ENCODE data around the gene SLC28A2. TPM values are rescaled to one million over a fixed set of nuclear protein-coding genes. Genes with fewer than 3 reads are reported as not detected.
A peak's percentile ranks its signal among the peaks of the same experiment; 100 is the strongest.

SLC28A2 gene
- total and polyA plus RNA-seq, 9 of the 15 experiments (the other 6 are each of a cell fraction or from before 2014, with no cell fraction given), result 0.03 to 0.04 TPM; not detected in 7

DNA sequence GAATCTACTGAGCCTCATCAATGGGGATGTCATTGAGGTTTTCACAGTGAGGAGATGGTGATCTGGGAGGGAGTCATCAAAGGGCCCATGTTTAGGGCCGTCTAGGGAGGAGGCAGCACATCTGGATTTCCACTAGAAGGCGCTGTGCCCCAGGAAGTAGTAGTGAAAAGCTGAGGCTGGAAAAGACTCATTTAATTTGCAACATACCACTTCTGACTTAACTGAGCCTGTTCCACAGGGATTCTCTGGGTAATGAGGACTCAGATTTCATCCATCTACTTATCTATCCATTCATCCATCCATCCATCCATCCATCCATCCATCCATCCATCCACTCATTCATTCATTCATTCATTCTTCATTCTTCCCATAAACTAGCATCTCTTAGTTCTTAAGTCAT is 46.8 kb upstream of the SLC28A2 start (continued):
- TF ChIP-seq STAT6 (CRISPR knock-in tag; IDR thresholded peaks at IDR 0.05), result no peak
- no peak for TF ChIP-seq E2F6 (IDR thresholded peaks at IDR 0.05; ENCODE audit: borderline replicate concordance in 1 of 2, extremely low read depth in 1 of 2, insufficient read depth in 1 of 2, insufficient read length in 1 of 2, low read depth in 1 of 2, low read length in 1 of 2, poor library complexity in 1 of 2, severe bottlenecking in 1 of 2)
- TF ChIP-seq ILF3 (IDR thresholded peaks at IDR 0.05; ENCODE audit: borderline replicate concordance), result no peak
- TF ChIP-seq TGIF2 (CRISPR knock-in tag; IDR thresholded peaks at IDR 0.05), result no peak
- TF ChIP-seq, protein P1, sequence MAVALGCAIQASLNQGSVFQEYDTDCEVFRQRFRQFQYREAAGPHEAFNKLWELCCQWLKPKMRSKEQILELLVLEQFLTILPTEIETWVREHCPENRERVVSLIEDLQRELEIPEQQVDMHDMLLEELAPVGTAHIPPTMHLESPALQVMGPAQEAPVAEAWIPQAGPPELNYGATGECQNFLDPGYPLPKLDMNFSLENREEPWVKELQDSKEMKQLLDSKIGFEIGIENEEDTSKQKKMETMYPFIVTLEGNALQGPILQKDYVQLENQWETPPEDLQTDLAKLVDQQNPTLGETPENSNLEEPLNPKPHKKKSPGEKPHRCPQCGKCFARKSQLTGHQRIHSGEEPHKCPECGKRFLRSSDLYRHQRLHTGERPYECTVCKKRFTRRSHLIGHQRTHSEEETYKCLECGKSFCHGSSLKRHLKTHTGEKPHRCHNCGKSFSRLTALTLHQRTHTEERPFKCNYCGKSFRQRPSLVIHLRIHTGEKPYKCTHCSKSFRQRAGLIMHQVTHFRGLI (CRISPR knock-in tag; IDR thresholded peaks at IDR 0.05), result no peak
- TF ChIP-seq KLF6 (CRISPR knock-in tag; IDR thresholded peaks at IDR 0.05; ENCODE audit: borderline replicate concordance), result no peak
- TF ChIP-seq, protein P2, sequence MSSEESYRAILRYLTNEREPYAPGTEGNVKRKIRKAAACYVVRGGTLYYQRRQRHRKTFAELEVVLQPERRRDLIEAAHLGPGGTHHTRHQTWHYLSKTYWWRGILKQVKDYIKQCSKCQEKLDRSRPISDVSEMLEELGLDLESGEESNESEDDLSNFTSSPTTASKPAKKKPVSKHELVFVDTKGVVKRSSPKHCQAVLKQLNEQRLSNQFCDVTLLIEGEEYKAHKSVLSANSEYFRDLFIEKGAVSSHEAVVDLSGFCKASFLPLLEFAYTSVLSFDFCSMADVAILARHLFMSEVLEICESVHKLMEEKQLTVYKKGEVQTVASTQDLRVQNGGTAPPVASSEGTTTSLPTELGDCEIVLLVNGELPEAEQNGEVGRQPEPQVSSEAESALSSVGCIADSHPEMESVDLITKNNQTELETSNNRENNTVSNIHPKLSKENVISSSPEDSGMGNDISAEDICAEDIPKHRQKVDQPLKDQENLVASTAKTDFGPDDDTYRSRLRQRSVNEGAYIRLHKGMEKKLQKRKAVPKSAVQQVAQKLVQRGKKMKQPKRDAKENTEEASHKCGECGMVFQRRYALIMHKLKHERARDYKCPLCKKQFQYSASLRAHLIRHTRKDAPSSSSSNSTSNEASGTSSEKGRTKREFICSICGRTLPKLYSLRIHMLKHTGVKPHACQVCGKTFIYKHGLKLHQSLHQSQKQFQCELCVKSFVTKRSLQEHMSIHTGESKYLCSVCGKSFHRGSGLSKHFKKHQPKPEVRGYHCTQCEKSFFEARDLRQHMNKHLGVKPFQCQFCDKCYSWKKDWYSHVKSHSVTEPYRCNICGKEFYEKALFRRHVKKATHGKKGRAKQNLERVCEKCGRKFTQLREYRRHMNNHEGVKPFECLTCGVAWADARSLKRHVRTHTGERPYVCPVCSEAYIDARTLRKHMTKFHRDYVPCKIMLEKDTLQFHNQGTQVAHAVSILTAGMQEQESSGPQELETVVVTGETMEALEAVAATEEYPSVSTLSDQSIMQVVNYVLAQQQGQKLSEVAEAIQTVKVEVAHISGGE (CRISPR knock-in tag; IDR thresholded peaks at IDR 0.05), result no peak
- no peak for TF ChIP-seq MAFK (IDR thresholded peaks at IDR 0.05; ENCODE audit: low read length)
- TF ChIP-seq EWSR1 (IDR thresholded peaks at IDR 0.05; ENCODE audit: borderline replicate concordance, low read depth, partially characterized antibody), result no peak
- no peak for TF ChIP-seq C11orf30 (IDR thresholded peaks at IDR 0.05; ENCODE audit: low read depth)
- no peak for TF ChIP-seq SLC30A9 (CRISPR knock-in tag; IDR thresholded peaks at IDR 0.05)
- TF ChIP-seq BHLHE40 (IDR thresholded peaks at IDR 0.05; ENCODE audit: low read length), result 0 out of 2 replicates have a peak, but pooled peaks have one; percentile 21
- no peak for TF ChIP-seq SREBF1 (IDR thresholded peaks at IDR 0.05; ENCODE audit: borderline replicate concordance, low read depth, low read length)
- no peak for TF ChIP-seq SP1 (CRISPR knock-in tag; IDR thresholded peaks at IDR 0.05)
- no peak for TF ChIP-seq SUPT5H (IDR thresholded peaks at IDR 0.05)
- TF ChIP-seq, protein P3, sequence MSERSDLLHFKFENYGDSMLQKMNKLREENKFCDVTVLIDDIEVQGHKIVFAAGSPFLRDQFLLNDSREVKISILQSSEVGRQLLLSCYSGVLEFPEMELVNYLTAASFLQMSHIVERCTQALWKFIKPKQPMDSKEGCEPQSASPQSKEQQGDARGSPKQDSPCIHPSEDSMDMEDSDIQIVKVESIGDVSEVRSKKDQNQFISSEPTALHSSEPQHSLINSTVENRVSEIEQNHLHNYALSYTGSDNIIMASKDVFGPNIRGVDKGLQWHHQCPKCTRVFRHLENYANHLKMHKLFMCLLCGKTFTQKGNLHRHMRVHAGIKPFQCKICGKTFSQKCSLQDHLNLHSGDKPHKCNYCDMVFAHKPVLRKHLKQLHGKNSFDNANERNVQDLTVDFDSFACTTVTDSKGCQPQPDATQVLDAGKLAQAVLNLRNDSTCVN (CRISPR knock-in tag; IDR thresholded peaks at IDR 0.05), result no peak
- TF ChIP-seq POLR2AphosphoS5 (IDR thresholded peaks at IDR 0.05; ENCODE audit: control insufficient read depth, insufficient read depth, low read depth, low read length), result no peak
